Inferior parietal cortex (tissue), 1 donor: ENCODE results near the gene BICC1.

Experiments used
- DNase-seq: peaks from one replicate; pipeline ENCODE4 v3.0.0-alpha.2; 2016; ENCODE audit errors: extremely low spot score

Gene BICC1

GRCh38 chr10:58778966-58779365 is 266.3 kb downstream of the BICC1 start:
- no peak for DNase-seq

GRCh38 chr10:58779594-58779993 is 266.9 kb downstream of the BICC1 start:
- no peak for DNase-seq

- DNase-seq, result no peak
These were observed 267.8 kb downstream of the BICC1 start for GRCh38 chr10:58780476-58780875.

GRCh38 chr10:58781873-58782488 is 269.3 kb downstream of the BICC1 start:
- peak; percentile 93 for DNase-seq

GRCh38 chr10:58782876-58783851 is 270.5 kb downstream of the BICC1 start:
- DNase-seq, result no peak

- DNase-seq, result no peak
These were observed 271.7 kb downstream of the BICC1 start for GRCh38 chr10:58784361-58784760.

GRCh38 chr10:58785354-58785753 is 272.7 kb downstream of the BICC1 start:
- DNase-seq, result no peak

- DNase-seq, result no peak
These were observed 278.5 kb downstream of the BICC1 start for GRCh38 chr10:58791137-58791536.

GRCh38 chr10:58795560-58795959 is 282.9 kb downstream of the BICC1 start:
- no peak for DNase-seq

GRCh38 chr10:58796242-58796641 is 283.6 kb downstream of the BICC1 start:
- DNase-seq, result peak; percentile 23

- peak; percentile 13 for DNase-seq
These were observed 284.2 kb downstream of the BICC1 start for GRCh38 chr10:58796824-58797223.

GRCh38 chr10:58797356-58797755 is 284.7 kb downstream of the BICC1 start:
- no peak for DNase-seq

GRCh38 chr10:58802047-58802446 is 289.4 kb downstream of the BICC1 start:
- no peak for DNase-seq

- DNase-seq, result no peak
These were observed 293.7 kb downstream of the BICC1 start for GRCh38 chr10:58806323-58806722.

GRCh38 chr10:58806970-58807628 is 294.4 kb downstream of the BICC1 start:
- no peak for DNase-seq

GRCh38 chr10:58807629-58808022 is 295.0 kb downstream of the BICC1 start:
- no peak for DNase-seq

GRCh38 chr10:58810751-58811150 is 298.1 kb downstream of the BICC1 start:
- DNase-seq, result no peak

GRCh38 chr10:58813573-58813972 is 300.9 kb downstream of the BICC1 start:
- DNase-seq, result no peak

- no peak for DNase-seq
These were observed 304.7 kb downstream of the BICC1 start for GRCh38 chr10:58817201-58817846.

- DNase-seq, result no peak
These were observed 306.2 kb downstream of the BICC1 start for GRCh38 chr10:58818900-58819299.

- no peak for DNase-seq
These were observed 307.7 kb downstream of the BICC1 start for GRCh38 chr10:58820386-58820785.
